ENCODE results near the gene NYNRIN.

GRCh38 chr14:24401810-24402702 is 3.3 kb downstream of the NYNRIN start:
- TF ChIP-seq CTCF (IDR thresholded peaks at IDR 0.05) (no peak), ATF3 (CRISPR knock-in tag; conservative IDR thresholded peaks at IDR 0.05) (no peak), ZNF121 (CRISPR knock-in tag; IDR thresholded peaks at IDR 0.05) (no peak), ZNF512 (CRISPR knock-in tag; IDR thresholded peaks at IDR 0.05; ENCODE audit: borderline replicate concordance) (no peak), TEAD1 (CRISPR knock-in tag; IDR thresholded peaks at IDR 0.05) (no peak), AFF4 (CRISPR knock-in tag; IDR thresholded peaks at IDR 0.05; ENCODE audit: borderline replicate concordance) (no peak), NR2C2 (CRISPR knock-in tag; IDR thresholded peaks at IDR 0.05) (no peak), ZNF263 (CRISPR knock-in tag; IDR thresholded peaks at IDR 0.05; ENCODE audit: low read depth) (no peak), CREM (CRISPR knock-in tag; IDR thresholded peaks at IDR 0.05) (no peak), ZSCAN18 (CRISPR knock-in tag; IDR thresholded peaks at IDR 0.05) (no peak), ZNF416 (CRISPR knock-in tag; IDR thresholded peaks at IDR 0.05) (no peak)

Measured in WTC11 (cell line).